NT2/D1 (cell line): ENCODE measurements around the gene CATSPER4.

Source experiments
- DNase-seq: peaks from one replicate; pipeline ENCODE4 v3.0.0-alpha.2; 2011; ENCODE audit warnings: low read depth, low spot score
- H3K27me3 ChIP-seq: 2 replicates; pipeline ENCODE4 v1.6.0; 2011; ENCODE audit warnings: mild to moderate bottlenecking; ENCODE audit not compliant: insufficient read length, insufficient read depth
- H3K36me3 ChIP-seq: 2 replicates; pipeline ENCODE4 v1.6.1; 2011; ENCODE audit warnings: mild to moderate bottlenecking, low read length, mixed read lengths; ENCODE audit not compliant: insufficient read depth, insufficient read length
- H3K4me1 ChIP-seq: 2 replicates; pipeline ENCODE4 v1.5.1; 2011; ENCODE audit not compliant: insufficient read depth, insufficient read length
- H3K4me3 ChIP-seq: 2 replicates; pipeline ENCODE4 v1.5.1; 2011; ENCODE audit warnings: low read depth; ENCODE audit not compliant: insufficient read length
- H3K9ac ChIP-seq: 2 replicates; pipeline ENCODE4 v1.6.0; 2011; ENCODE audit warnings: low read depth; ENCODE audit not compliant: insufficient read length
- H3K9me3 ChIP-seq: 2 replicates; pipeline ENCODE4 v1.5.1; 2011; ENCODE audit warnings: mild to moderate bottlenecking, low read length; ENCODE audit not compliant: insufficient read depth
- SUZ12 ChIP-seq: IDR thresholded peaks from 2 replicates; pipeline ENCODE4 v1.6.1; 2011; ENCODE audit not compliant: insufficient read length, insufficient read depth; ENCODE audit errors: extremely low read depth
- YY1 ChIP-seq: IDR thresholded peaks from 2 replicates; pipeline ENCODE4 v1.6.1; 2011; ENCODE audit not compliant: insufficient read length, insufficient read depth
- ZNF274 ChIP-seq: IDR thresholded peaks from 2 replicates; pipeline ENCODE4 v1.6.1; 2011; ENCODE audit warnings: mild to moderate bottlenecking, low read depth, low read length

Gene CATSPER4

GRCh38 chr1:26203642-26204318 is 13.4 kb downstream of the CATSPER4 start:
- Histone ChIP-seq H3K27me3 (peaks cover 20% of the 10 kb centered on the region), H3K4me1 (peaks cover 5% of the 10 kb centered on the region), H3K9ac (peak overlapping the region; percentile 11), H3K9me3 (no peaks in the 10 kb centered on the region), H3K4me3 (no peak overlapping the region), H3K36me3 (no peaks in the 10 kb centered on the region)
- no peak for DNase-seq
- TF ChIP-seq ZNF274 = no peak
- no peak for TF ChIP-seq YY1
- no peak for TF ChIP-seq SUZ12

GRCh38 chr1:26210147-26210870 is 19.9 kb downstream of the CATSPER4 start:
- Histone ChIP-seq H3K9me3 (no peaks in the 10 kb centered on the region), H3K9ac (no peak overlapping the region), H3K27me3 (peaks cover 19% of the 10 kb centered on the region), H3K4me3 (no peak overlapping the region), H3K4me1 (peaks cover 2% of the 10 kb centered on the region), H3K36me3 (no peaks in the 10 kb centered on the region)
- TF ChIP-seq YY1 (no peak), ZNF274 (no peak), SUZ12 (no peak)
- no peak for DNase-seq

DNA sequence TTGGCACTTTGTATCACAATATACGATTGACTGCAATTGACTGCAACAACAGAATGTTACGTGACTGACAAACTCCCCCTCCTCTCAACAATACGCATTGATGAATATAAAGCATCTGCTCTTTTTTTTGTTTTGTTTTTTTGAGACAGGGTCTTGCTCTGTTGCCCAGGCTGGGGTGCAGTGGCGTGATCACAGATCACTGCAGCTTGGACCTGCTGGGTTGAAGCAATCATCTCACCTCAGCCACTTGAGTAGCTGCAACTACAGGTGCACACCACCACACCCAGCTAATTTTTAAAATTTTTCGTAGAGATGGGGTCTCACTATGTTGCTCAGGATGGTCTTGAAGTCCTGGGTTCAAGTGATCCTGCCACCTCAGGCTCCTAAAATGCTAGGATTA is 22.3 kb downstream of the CATSPER4 start:
- no peaks in the 10 kb centered on the region for H3K36me3 ChIP-seq
- peaks cover 2% of the 10 kb centered on the region for H3K4me1 ChIP-seq
- DNase-seq = no peak
- peaks cover 39% of the 10 kb centered on the region for H3K27me3 ChIP-seq
- no peaks in the 10 kb centered on the region for H3K9me3 ChIP-seq
- no peak overlapping the region for H3K9ac ChIP-seq
- TF ChIP-seq ZNF274 (no peak), SUZ12 (no peak), YY1 (no peak)
- H3K4me3 ChIP-seq = no peak overlapping the region

GRCh38 chr1:26213335-26213905 is 23.0 kb downstream of the CATSPER4 start:
- H3K36me3 ChIP-seq = no peaks in the 10 kb centered on the region
- TF ChIP-seq YY1 (no peak), SUZ12 (no peak), ZNF274 (no peak)
- peaks cover 2% of the 10 kb centered on the region for H3K4me1 ChIP-seq
- DNase-seq = no peak
- H3K4me3 ChIP-seq = no peak overlapping the region
- H3K9ac ChIP-seq = no peak overlapping the region
- H3K27me3 ChIP-seq = peaks cover 46% of the 10 kb centered on the region
- H3K9me3 ChIP-seq = no peaks in the 10 kb centered on the region

- TF ChIP-seq SUZ12 (no peak), YY1 (no peak), ZNF274 (no peak)
- no peak overlapping the region for H3K4me3 ChIP-seq
- H3K36me3 ChIP-seq = no peaks in the 10 kb centered on the region
- H3K9ac ChIP-seq = no peak overlapping the region
- no peaks in the 10 kb centered on the region for H3K9me3 ChIP-seq
- H3K27me3 ChIP-seq = peaks cover 57% of the 10 kb centered on the region
- peaks cover 5% of the 10 kb centered on the region for H3K4me1 ChIP-seq
- DNase-seq = no peak
Measured at GRCh38 chr1:26215246-26215645, 24.8 kb downstream of the CATSPER4 start.

DNA sequence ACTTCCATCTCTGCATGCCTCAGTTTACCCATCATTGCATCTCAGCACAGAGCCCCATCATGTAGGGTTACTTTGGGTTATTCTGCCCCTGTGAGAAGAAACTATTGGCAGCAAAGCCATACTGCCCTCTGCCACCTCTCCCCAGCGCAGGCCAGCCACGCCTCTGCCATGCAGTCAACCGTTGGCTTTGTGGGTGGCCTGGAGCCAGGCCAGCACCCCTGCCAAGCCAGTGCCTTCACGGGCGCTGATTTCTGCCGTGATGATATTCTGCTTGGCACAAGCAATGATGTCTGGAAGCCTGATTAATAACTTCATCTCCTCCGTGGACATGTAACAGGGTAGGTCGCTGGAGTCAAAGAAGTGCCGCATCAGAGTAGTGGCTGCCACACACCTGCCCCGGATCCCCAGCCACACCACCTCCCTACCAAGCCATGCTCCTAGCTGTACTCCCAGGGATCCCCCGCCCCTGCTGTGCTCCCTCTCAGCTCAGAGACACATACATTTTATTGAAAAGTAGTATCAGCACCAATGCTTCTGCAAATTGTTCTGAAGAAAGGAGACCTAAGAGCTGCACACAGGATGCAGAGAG is 28.6 kb downstream of the CATSPER4 start:
- H3K36me3 ChIP-seq = no peaks in the 10 kb centered on the region
- H3K4me3 ChIP-seq = no peak overlapping the region
- no peaks in the 10 kb centered on the region for H3K9me3 ChIP-seq
- no peak overlapping the region for H3K9ac ChIP-seq
- peaks cover 11% of the 10 kb centered on the region for H3K4me1 ChIP-seq
- H3K27me3 ChIP-seq = peaks cover 86% of the 10 kb centered on the region
- no peak for DNase-seq
- TF ChIP-seq SUZ12 = no peak
- no peak for TF ChIP-seq YY1

DNA sequence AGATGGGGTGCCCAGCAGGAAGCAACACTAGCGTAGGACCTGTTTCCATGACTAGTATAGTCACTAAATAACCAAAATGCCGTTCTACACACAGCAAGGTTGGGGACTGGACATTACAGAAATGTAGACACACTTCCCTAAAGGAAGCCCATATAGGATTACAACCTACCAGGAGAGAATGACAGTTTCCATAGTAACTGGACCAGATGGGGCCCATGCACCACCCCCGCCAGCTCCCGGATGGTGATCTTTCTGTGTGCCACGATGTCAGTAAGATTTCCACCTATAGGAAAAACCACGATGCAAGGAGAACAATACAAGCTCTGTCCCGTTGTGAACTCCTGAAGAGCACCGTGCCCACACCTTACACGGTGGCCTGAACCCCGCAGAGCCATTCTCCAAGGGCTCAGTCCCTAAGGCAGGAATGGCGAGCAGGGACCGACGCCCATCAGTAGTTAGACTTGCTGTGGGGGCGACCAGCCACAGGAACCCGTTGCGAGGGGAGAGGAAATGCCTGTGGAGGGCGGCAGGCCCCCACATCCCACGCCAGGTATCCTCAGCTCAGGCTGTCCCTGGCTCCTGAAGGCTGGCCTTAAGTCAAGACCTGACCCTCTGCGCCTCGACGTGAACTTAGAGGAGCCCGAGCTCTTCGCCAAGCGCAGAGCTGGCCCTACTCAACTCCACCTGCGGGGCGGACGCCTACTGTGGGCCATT is 30.0 kb downstream of the CATSPER4 start:
- Histone ChIP-seq H3K36me3 (no peaks in the 10 kb centered on the region), H3K27me3 (peaks cover 96% of the 10 kb centered on the region), H3K9me3 (no peaks in the 10 kb centered on the region), H3K4me3 (no peak overlapping the region), H3K4me1 (peaks cover 12% of the 10 kb centered on the region), H3K9ac (no peak overlapping the region)
- TF ChIP-seq YY1 (no peak), SUZ12 (no peak), ZNF274 (no peak)
- DNase-seq = no peak
